A549 (cell line): ENCODE data around the gene SOX12. TPM values are rescaled to one million over a fixed set of nuclear protein-coding genes. Genes with fewer than 3 reads are reported as not detected.

Experiments
- ATAC-seq, 2 experiments: fragments of 200-7000 bp in 1 of 2; fragments of >200 bp in 1 of 2; cut with Nextera tagmentation in 1 of 2; cut with Tn5 transposase in 1 of 2; 3 replicates each; pipeline versions ENCODE4 v1.8.0 to v1.9.1; 2018 to 2020; ENCODE audit warnings: mild to moderate bottlenecking in 1 of 2, moderate library complexity in 1 of 2
- CTCF ChIA-PET: fragments of 300-600 bp; sonication (Branson Sonifier 250); formaldehyde crosslinking; extraction: SDS; loops from one replicate; lab custom pipeline; 2021; ENCODE audit warnings: antibody characterized with exemption, inconsistent platforms; lab: Yijun Ruan, JAX
- POLR2A ChIA-PET: fragments of 350-600 bp; formaldehyde crosslinking; extraction: SDS; loops from one replicate; lab custom pipeline; 2021; ENCODE audit warnings: antibody characterized with exemption, inconsistent platforms; lab: Yijun Ruan, JAX
- DNase-seq, 2 experiments: peaks; one replicate each; pipeline versions ENCODE4 v3.0.0 to v3.0.0-alpha.2; 2011 to 2016; ENCODE audit warnings: low read depth in 1 of 2, low spot score in 1 of 2
- FAIRE-seq: peaks from 2 replicates; lab custom pipeline; 2011; peaks lifted over from hg19 to GRCh38; lab: Jason Lieb, UNC
- H3K27ac ChIP-seq, 2 experiments: fragments of >200 bp; sonication (Bioruptor Twin); formaldehyde crosslinking; 3 replicates each; pipeline ENCODE4 v1.5.1; 2016 to 2017
- H3K4me1 ChIP-seq: fragments of >200 bp; sonication (Bioruptor Twin); formaldehyde crosslinking; 3 replicates; pipeline ENCODE4 v1.6.1; 2016
- H3K4me2 ChIP-seq: fragments of >200 bp; sonication (Bioruptor Twin); formaldehyde crosslinking; 3 replicates; pipeline ENCODE4 v1.6.1; 2016
- H3K4me3 ChIP-seq: fragments of >200 bp; sonication (Bioruptor Twin); formaldehyde crosslinking; 3 replicates; pipeline ENCODE4 v1.5.1; 2016
- H3K9me3 ChIP-seq: fragments of >200 bp; sonication (Bioruptor Twin); formaldehyde crosslinking; 3 replicates; pipeline ENCODE4 v1.6.1; 2016
- BCL3 ChIP-seq: fragments of >200 bp; sonication (Bioruptor Twin); formaldehyde crosslinking; IDR thresholded peaks from 3 replicates; pipeline ENCODE4 v1.6.1; 2016
- CBX2 ChIP-seq: fragments of 200-600 bp; sonication (generic); IDR thresholded peaks from 2 replicates; pipeline ENCODE4 v1.6.1; 2016; ENCODE audit warnings: low read depth, mild to moderate bottlenecking, borderline replicate concordance
- CTCF ChIP-seq: fragments of >200 bp; sonication (Bioruptor Twin); formaldehyde crosslinking; IDR thresholded peaks from 3 replicates; pipeline ENCODE4 v1.5.1; 2016
- EHF ChIP-seq: fragments of 250-450 bp; sonication (Bioruptor Pico); IDR thresholded peaks from 2 replicates; pipeline ENCODE4 v1.5.0; 2020; ENCODE audit warnings: mild to moderate bottlenecking
- EP300 ChIP-seq, 2 experiments: fragments of >200 bp; sonication (Bioruptor Twin); formaldehyde crosslinking; IDR thresholded peaks; 2 replicates in 1 of 2; 3 replicates in 1 of 2; pipeline ENCODE4 v1.6.1; 2016 to 2017
- ESRRA ChIP-seq: fragments of 150-350 bp; IDR thresholded peaks from 2 replicates; pipeline ENCODE4 v1.6.1; 2014; ENCODE audit warnings: mild to moderate bottlenecking, low read length, borderline replicate concordance
- HMGXB4 ChIP-seq: fragments of 250-450 bp; sonication (Bioruptor Pico); IDR thresholded peaks from 2 replicates; pipeline ENCODE4 v1.5.0; 2021; ENCODE audit warnings: mild to moderate bottlenecking, moderate library complexity, borderline replicate concordance
- HOXA7 ChIP-seq: fragments of 250-450 bp; sonication (Bioruptor Pico); IDR thresholded peaks from 2 replicates; pipeline ENCODE4 v1.5.0; 2020; ENCODE audit warnings: mild to moderate bottlenecking, moderate library complexity
- KDM5A ChIP-seq: fragments of 200-600 bp; sonication (generic); IDR thresholded peaks from 2 replicates; pipeline ENCODE4 v1.6.1; 2016; ENCODE audit warnings: antibody characterized with exemption, mild to moderate bottlenecking
- MAX ChIP-seq: IDR thresholded peaks from 2 replicates; pipeline ENCODE4 v1.6.1; 2012
- NFE2L2 ChIP-seq: fragments of 150-350 bp; conservative IDR thresholded peaks from 2 replicates; pipeline ENCODE4 v1.6.1; 2014; ENCODE audit warnings: low read length
- NPAS2 ChIP-seq: fragments of 250-450 bp; sonication (Bioruptor Pico); IDR thresholded peaks from 2 replicates; pipeline ENCODE4 v1.8.0; 2022; ENCODE audit warnings: mild to moderate bottlenecking, moderate library complexity, borderline replicate concordance
- PBX3 ChIP-seq: IDR thresholded peaks from 2 replicates; pipeline ENCODE4 v1.6.1; 2012
- PHF8 ChIP-seq: fragments of 200-600 bp; sonication (generic); IDR thresholded peaks from 2 replicates; pipeline ENCODE4 v1.6.1; 2016; ENCODE audit warnings: low read depth, mild to moderate bottlenecking, antibody characterized with exemption, moderate library complexity, borderline replicate concordance
- POLR2A ChIP-seq: IDR thresholded peaks from 2 replicates; pipeline ENCODE4 v1.6.1; 2012; ENCODE audit warnings: mild to moderate bottlenecking, low read length
- RAD21 ChIP-seq, 2 experiments: fragments of >200 bp in 1 of 2; sonication (Bioruptor Twin) in 1 of 2; formaldehyde crosslinking in 1 of 2; IDR thresholded peaks in 1 of 2; conservative IDR thresholded peaks in 1 of 2; 2 replicates in 1 of 2; 3 replicates in 1 of 2; pipeline ENCODE4 v1.6.1; 2012 to 2018; ENCODE audit warnings: inconsistent platforms in 1 of 2
- RARB ChIP-seq: fragments of 250-450 bp; sonication (Bioruptor Pico); IDR thresholded peaks from 2 replicates; pipeline ENCODE4 v1.8.0; 2021; ENCODE audit warnings: mild to moderate bottlenecking, moderate library complexity
- RCOR1 ChIP-seq: fragments of 150-350 bp; IDR thresholded peaks from 2 replicates; pipeline ENCODE4 v1.6.1; 2014; ENCODE audit warnings: antibody characterized with exemption, low read length, low read depth
- TP53 ChIP-seq: fragments of 250-450 bp; sonication (Bioruptor Pico); IDR thresholded peaks from 2 replicates; pipeline ENCODE4 v1.5.0; 2021; ENCODE audit warnings: mild to moderate bottlenecking, moderate library complexity
- ZC3H11A ChIP-seq: fragments of 450-650 bp; IDR thresholded peaks from 2 replicates; pipeline ENCODE4 v1.6.1; 2014; ENCODE audit warnings: antibody characterized with exemption, mild to moderate bottlenecking
- ZFP36 ChIP-seq: fragments of 450-650 bp; IDR thresholded peaks from 2 replicates; pipeline ENCODE4 v1.6.1; 2014; ENCODE audit warnings: borderline replicate concordance; ENCODE audit not compliant: partially characterized antibody
- ZSCAN20 ChIP-seq: fragments of 250-450 bp; sonication (Bioruptor Pico); IDR thresholded peaks from 2 replicates; pipeline ENCODE4 v1.8.0; 2022; ENCODE audit warnings: mild to moderate bottlenecking, moderate library complexity
- WGBS: methylation state at CpG from one replicate; pipeline ENCODE4 v1.1.6; 2017; ENCODE audit errors: missing lambda C conversion rate; 5-methylcytosine and 5-hydroxymethylcytosine counted together
- polyA plus RNA-seq, 4 experiments: library from polyadenylated mRNA; depleted of rRNA in 3 of 4; stranded (reverse); fragments of >200 nt; fragmentation: RNase III in 1 of 4; extraction: RNeasy Plus Mini Kit Qiagen cat#74134 plus additional on column Dnase treatment in 1 of 4; gene quantifications; 2 replicates in 3 of 4; 3 replicates in 1 of 4; pipeline ENCODE4 v1.2.3, GENCODE V29; 2011 to 2017
- TF ChIP-seq, protein P1 (sequence below): fragments of 200-600 bp; sonication (generic); IDR thresholded peaks from 2 replicates; pipeline ENCODE4 v1.6.1; 2016; ENCODE audit warnings: antibody characterized with exemption, mild to moderate bottlenecking, moderate library complexity
- TF ChIP-seq, protein P2 (sequence below): fragments of 450-650 bp; IDR thresholded peaks from 2 replicates; pipeline ENCODE4 v1.6.1; 2014; ENCODE audit warnings: antibody characterized with exemption

SOX12 gene
- polyA plus RNA-seq, 2 of the 4 experiments (the other 2 are of a cell fraction), result 7.0 to 29.2 TPM

DNA sequence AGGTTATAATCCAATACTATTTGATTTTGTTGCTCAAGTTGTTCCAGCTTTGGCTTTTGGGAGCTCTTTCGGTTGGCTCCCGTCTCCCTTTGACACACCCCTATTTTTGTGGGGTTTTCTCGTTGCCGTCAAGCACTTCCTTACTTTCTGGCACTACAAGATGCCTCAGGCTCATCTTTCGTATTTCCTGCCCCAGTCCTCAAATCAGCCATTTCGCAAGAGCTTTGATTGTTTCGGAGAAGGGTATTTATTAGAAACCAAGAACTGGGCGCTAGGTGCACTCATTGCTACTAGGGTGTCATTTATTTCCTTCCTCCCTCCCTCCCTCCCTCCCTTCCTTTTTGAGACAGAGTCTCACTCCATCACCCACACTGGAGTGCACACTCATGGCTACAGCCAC lies 13.3 kb upstream of the SOX12 start:
- 93% methylated on average over 8 of the region's 8 CpGs for WGBS
- no peak overlapping the region for H3K4me2 ChIP-seq
- peaks cover 6% of the 10 kb centered on the region for H3K4me1 ChIP-seq
- H3K4me3 ChIP-seq, result no peak overlapping the region
- H3K27ac ChIP-seq, result no peak overlapping the region
- no peaks in the 10 kb centered on the region for H3K9me3 ChIP-seq
- FAIRE-seq (no peak), DNase-seq (no peak), ATAC-seq (no peak)
- POLR2A ChIA-PET, result interaction anchor here (0.9 kb wide), 1 partner anchor 13 kb away, joined by 4 read pairs; the partner anchor contains the start of gene SOX12
- TF ChIP-seq TP53 (CRISPR knock-in tag) (no peak), KDM5A (no peak), ZSCAN20 (no peak), EP300 (IDR thresholded peaks at IDR 0.05) (no peak), NFE2L2 (no peak), POLR2A (no peak), RCOR1 (no peak), HOXA7 (CRISPR knock-in tag) (no peak), BCL3 (no peak), EHF (CRISPR knock-in tag) (no peak)
- TF ChIP-seq, protein P1, sequence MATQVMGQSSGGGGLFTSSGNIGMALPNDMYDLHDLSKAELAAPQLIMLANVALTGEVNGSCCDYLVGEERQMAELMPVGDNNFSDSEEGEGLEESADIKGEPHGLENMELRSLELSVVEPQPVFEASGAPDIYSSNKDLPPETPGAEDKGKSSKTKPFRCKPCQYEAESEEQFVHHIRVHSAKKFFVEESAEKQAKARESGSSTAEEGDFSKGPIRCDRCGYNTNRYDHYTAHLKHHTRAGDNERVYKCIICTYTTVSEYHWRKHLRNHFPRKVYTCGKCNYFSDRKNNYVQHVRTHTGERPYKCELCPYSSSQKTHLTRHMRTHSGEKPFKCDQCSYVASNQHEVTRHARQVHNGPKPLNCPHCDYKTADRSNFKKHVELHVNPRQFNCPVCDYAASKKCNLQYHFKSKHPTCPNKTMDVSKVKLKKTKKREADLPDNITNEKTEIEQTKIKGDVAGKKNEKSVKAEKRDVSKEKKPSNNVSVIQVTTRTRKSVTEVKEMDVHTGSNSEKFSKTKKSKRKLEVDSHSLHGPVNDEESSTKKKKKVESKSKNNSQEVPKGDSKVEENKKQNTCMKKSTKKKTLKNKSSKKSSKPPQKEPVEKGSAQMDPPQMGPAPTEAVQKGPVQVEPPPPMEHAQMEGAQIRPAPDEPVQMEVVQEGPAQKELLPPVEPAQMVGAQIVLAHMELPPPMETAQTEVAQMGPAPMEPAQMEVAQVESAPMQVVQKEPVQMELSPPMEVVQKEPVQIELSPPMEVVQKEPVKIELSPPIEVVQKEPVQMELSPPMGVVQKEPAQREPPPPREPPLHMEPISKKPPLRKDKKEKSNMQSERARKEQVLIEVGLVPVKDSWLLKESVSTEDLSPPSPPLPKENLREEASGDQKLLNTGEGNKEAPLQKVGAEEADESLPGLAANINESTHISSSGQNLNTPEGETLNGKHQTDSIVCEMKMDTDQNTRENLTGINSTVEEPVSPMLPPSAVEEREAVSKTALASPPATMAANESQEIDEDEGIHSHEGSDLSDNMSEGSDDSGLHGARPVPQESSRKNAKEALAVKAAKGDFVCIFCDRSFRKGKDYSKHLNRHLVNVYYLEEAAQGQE, result no peak
- TF ChIP-seq, protein P2, sequence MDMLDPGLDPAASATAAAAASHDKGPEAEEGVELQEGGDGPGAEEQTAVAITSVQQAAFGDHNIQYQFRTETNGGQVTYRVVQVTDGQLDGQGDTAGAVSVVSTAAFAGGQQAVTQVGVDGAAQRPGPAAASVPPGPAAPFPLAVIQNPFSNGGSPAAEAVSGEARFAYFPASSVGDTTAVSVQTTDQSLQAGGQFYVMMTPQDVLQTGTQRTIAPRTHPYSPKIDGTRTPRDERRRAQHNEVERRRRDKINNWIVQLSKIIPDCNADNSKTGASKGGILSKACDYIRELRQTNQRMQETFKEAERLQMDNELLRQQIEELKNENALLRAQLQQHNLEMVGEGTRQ, result no peak
- CTCF ChIA-PET, result interaction anchor here (0.7 to 2.0 kb wide), 6 partner anchors 9 to 49 kb away, joined by 3 to 11 read pairs (median 4); no protein-coding TSS in a partner anchor

DNA sequence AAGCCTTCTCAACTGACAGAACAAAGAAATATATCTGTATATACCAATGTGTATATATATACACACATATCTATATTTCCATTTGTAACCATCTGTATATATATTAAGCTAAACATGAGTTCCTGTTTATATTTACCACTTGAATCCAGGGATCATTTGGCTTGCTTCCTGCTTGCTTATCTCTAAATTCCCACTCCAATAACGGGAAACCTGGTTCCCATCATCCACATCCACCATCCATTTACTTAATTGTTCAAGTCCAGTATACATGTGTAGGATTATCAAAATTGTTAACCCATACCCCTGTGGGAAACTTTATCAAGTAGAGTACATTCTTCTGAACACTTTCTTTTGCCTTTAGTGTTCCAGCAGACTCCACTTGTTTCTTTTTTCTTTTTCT lies 12.5 kb upstream of the SOX12 start:
- Histone ChIP-seq H3K4me3 (no peak overlapping the region), H3K9me3 (no peaks in the 10 kb centered on the region), H3K4me2 (no peak overlapping the region), H3K4me1 (peaks cover 6% of the 10 kb centered on the region), H3K27ac (no peak overlapping the region)
- ChIA-PET POLR2A (no interaction called here), CTCF (interaction anchor here (0.8 to 1.9 kb wide), 4 partner anchors 11 to 50 kb away, joined by 3 to 11 read pairs (median 6); no protein-coding TSS in a partner anchor)
- no peak for ATAC-seq
- TF ChIP-seq CBX2, result no peak
- no peak for TF ChIP-seq NPAS2
- no peak for TF ChIP-seq PHF8
- TF ChIP-seq HOXA7 (CRISPR knock-in tag), result no peak
- TF ChIP-seq MAX, result no peak
- no peak for TF ChIP-seq HMGXB4
- no peak for TF ChIP-seq ZFP36
- no peak for TF ChIP-seq RAD21 (conservative IDR thresholded peaks at IDR 0.05 in 1 of 2, IDR thresholded peaks at IDR 0.05 in 1 of 2)
- TF ChIP-seq ZC3H11A, result no peak
- no peak for TF ChIP-seq ESRRA
- no peak for TF ChIP-seq CTCF
- no peak for TF ChIP-seq NFE2L2
- no peak for TF ChIP-seq RARB (CRISPR knock-in tag)
- no peak for TF ChIP-seq EHF (CRISPR knock-in tag)
- no peak for TF ChIP-seq PBX3
- no peak for DNase-seq
- no peak for FAIRE-seq
- 80% methylated on average over 1 of the region's 1 CpG for WGBS
